Activated naive CD4-positive, alpha-beta T cell treated with anti-CD3 and anti-CD28 coated beads, Interleukin-2, amount 50 U/mL, for 72 hours (primary cell): Measurements from ENCODE around the gene PAM16. TPM values are rescaled to one million over a fixed set of nuclear protein-coding genes. Genes with fewer than 3 reads are reported as not detected.

Experiments
- total RNA-seq, 2 donors: library from RNA; stranded (reverse); gene quantifications; one replicate each; pipeline ENCODE4 v1.2.3, GENCODE V29; 2022

The PAM16 gene
- total RNA-seq, 2 donors from 2014 or later: 53.7 to 63.1 TPM

Other genes with a start within 250 kb of the PAM16 start
- gene ADCY9, start 234.9 kb downstream of the PAM16 start, total RNA-seq: 1 to 10 TPM; 4.8 to 8.9 TPM
- not detected for gene SRL, start 109.2 kb downstream of the PAM16 start, total RNA-seq
- gene TFAP4, start 78.3 kb downstream of the PAM16 start, total RNA-seq: 10 to 100 TPM; 10.1 to 28.4 TPM
- gene GLIS2, start 35.3 kb downstream of the PAM16 start, total RNA-seq: under 1 TPM; 0.16 to 0.80 TPM
- not detected for gene VASN, start 20.5 kb upstream of the PAM16 start, total RNA-seq
- gene CORO7, start 65.3 kb upstream of the PAM16 start, total RNA-seq: 10 to 100 TPM; 52.5 to 65.9 TPM
- gene DNAJA3, start 74.5 kb upstream of the PAM16 start, total RNA-seq: 10 to 100 TPM; 66.2 to 79.2 TPM
- 10 to 100 TPM; 30.5 to 42.8 TPM for gene NMRAL1, start 123.3 kb upstream of the PAM16 start, total RNA-seq
- gene HMOX2, start 125.1 kb upstream of the PAM16 start, total RNA-seq: 10 to 100 TPM; 32.5 to 56.4 TPM
- 10 to 100 TPM; 27.5 to 32.9 TPM for gene CDIP1, start 187.5 kb upstream of the PAM16 start, total RNA-seq
- under 1 TPM; 0.05 to 0.19 TPM for gene C16orf96, start 205.0 kb upstream of the PAM16 start, total RNA-seq